K562 (cell line): ENCODE measurements around the gene ZSCAN21. TPM values are rescaled to one million over a fixed set of nuclear protein-coding genes. Genes with fewer than 3 reads are reported as not detected.

Experiments
- PHF8 ChIP-seq: fragments of 200-600 bp; sonication (generic); IDR thresholded peaks from 2 replicates; pipeline ENCODE4 v1.6.1; 2012; ENCODE audit warnings: mixed run types, mild to moderate bottlenecking, inconsistent platforms, low read length, moderate library complexity, borderline replicate concordance
- POLR2A ChIP-seq: fragments of 450-650 bp; conservative IDR thresholded peaks from 2 replicates; pipeline ENCODE4 v1.6.1; 2016
- REST ChIP-seq, 2 experiments: fragments of 450-650 bp; formaldehyde crosslinking in 1 of 2; IDR thresholded peaks; 2 replicates each; pipeline versions ENCODE4 v1.4.0 to v1.6.1; 2014 to 2020; ENCODE audit warnings: mild to moderate bottlenecking in 2 of 2, borderline replicate concordance in 1 of 2, low read depth in 1 of 2
- ZNF518B ChIP-seq: fragments of 250-450 bp; sonication (Bioruptor Pico); IDR thresholded peaks from 2 replicates; pipeline ENCODE4 v1.5.0; 2021; ENCODE audit warnings: mild to moderate bottlenecking, moderate library complexity
- polyA plus RNA-seq, 8 experiments: library from polyadenylated mRNA; depleted of rRNA in 4 of 8; stranded (reverse) in 5 of 8; unstranded in 3 of 8; fragments of >200 nt; fragmentation: Nextera tagmentation in 2 of 8; fragmentation: Illumina TruSeq in 1 of 8; extraction: Ambion mirVana in 2 of 8; extraction: Trizol in 1 of 8; gene quantifications; 2 replicates each; pipeline versions ENCODE4 v1.2.1 to v1.2.3, GENCODE V29; 2011 to 2014; ENCODE audit warnings: inconsistent platforms in 1 of 8, missing spikeins in 1 of 8
- total RNA-seq, 7 experiments: library from RNA; depleted of rRNA in 6 of 7; stranded (reverse); fragments of >200 nt in 6 of 7; fragmentation: Illumina TruSeq in 2 of 7; extraction: Trizol in 2 of 7; gene quantifications; 2 replicates each; pipeline versions ENCODE4 v1.2.1 to v1.2.3, GENCODE V29; 2011 to 2021; ENCODE audit warnings: low replicate concordance in 1 of 7
- TF ChIP-seq, protein P1 (sequence below): fragments of 450-650 bp; IDR thresholded peaks from 2 replicates; pipeline ENCODE4 v1.6.1; 2018; ENCODE audit not compliant: partially characterized antibody
- TF ChIP-seq, protein P2 (sequence below): conservative IDR thresholded peaks from 2 replicates; pipeline ENCODE4 v1.6.1; 2011; ENCODE audit warnings: low read depth, mild to moderate bottlenecking, low read length; ENCODE audit not compliant: control insufficient read depth
- TF ChIP-seq, protein P3 (sequence below): sonication (generic); formaldehyde crosslinking; IDR thresholded peaks from 2 replicates; pipeline ENCODE4 v1.8.0; 2022; ENCODE audit warnings: missing genetic modification reagents, mild to moderate bottlenecking, moderate library complexity, borderline replicate concordance

The ZSCAN21 gene
- total and polyA plus RNA-seq, 9 of the 15 experiments (the other 6 are each of a cell fraction or from before 2014, with no cell fraction given), result 5.9 to 15.5 (median 13.2) TPM

DNA sequence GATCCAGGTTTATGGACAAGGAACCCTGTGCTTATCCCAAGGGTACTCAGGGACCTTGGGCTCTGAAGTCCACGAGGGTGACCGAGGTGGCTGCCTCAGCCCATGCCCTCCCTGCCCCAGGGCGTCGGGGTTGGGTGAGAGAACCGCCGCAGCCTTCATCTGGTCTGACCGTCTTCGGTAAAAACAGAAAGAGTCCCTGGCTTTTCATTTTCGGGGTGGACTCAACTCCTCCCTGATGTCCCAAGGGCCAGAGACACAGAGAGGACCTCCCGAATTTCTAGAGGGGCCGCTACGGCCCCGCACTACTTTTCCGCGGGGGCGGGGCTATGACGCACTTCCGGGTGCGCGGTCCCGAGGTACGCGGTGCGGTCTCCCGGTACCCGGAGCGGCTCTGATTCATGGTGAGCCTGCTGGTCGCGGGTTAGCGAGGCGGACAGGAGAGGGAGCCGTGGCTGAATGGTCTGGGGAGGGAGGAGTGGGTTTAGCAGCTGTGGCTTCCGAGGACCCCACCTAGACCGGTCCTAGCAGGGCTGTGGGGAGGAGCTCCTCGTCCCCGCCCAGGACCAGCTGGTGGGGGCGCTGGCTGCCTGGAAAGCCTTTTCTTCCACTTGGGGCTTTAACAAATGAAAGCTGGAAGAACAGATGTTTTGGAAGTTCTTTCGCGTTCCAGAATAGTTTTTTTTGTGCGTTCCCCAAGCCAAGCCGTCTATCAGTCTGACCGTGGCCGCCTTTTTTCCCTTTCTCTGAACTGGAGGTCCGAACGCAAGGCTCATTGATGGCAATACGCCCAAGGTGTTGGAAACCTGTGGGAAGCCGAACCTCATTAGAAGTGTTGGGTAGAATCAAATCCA, at the start of gene ZSCAN21 (continued):
- TF ChIP-seq ZNF518B (CRISPR knock-in tag) (no peak), REST (IDR thresholded peaks at IDR 0.05; ENCODE audit: borderline replicate concordance) (peak; percentile 68), REST (CRISPR knock-in tag; IDR thresholded peaks at IDR 0.05; ENCODE audit: low read depth) (no peak), PHF8 (peak; percentile 97), POLR2A (peak; percentile 95)
- TF ChIP-seq, protein P1, sequence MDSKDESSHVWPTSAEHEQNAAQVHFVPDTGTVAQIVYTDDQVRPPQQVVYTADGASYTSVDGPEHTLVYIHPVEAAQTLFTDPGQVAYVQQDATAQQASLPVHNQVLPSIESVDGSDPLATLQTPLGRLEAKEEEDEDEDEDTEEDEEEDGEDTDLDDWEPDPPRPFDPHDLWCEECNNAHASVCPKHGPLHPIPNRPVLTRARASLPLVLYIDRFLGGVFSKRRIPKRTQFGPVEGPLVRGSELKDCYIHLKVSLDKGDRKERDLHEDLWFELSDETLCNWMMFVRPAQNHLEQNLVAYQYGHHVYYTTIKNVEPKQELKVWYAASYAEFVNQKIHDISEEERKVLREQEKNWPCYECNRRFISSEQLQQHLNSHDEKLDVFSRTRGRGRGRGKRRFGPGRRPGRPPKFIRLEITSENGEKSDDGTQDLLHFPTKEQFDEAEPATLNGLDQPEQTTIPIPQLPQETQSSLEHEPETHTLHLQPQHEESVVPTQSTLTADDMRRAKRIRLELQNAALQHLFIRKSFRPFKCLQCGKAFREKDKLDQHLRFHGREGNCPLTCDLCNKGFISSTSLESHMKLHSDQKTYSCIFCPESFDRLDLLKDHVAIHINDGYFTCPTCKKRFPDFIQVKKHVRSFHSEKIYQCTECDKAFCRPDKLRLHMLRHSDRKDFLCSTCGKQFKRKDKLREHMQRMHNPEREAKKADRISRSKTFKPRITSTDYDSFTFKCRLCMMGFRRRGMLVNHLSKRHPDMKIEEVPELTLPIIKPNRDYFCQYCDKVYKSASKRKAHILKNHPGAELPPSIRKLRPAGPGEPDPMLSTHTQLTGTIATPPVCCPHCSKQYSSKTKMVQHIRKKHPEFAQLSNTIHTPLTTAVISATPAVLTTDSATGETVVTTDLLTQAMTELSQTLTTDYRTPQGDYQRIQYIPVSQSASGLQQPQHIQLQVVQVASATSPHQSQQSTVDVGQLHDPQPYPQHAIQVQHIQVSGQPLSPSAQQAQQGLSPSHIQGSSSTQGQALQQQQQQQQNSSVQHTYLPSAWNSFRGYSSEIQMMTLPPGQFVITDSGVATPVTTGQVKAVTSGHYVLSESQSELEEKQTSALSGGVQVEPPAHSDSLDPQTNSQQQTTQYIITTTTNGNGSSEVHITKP, result peak; percentile 34
- TF ChIP-seq, protein P2, sequence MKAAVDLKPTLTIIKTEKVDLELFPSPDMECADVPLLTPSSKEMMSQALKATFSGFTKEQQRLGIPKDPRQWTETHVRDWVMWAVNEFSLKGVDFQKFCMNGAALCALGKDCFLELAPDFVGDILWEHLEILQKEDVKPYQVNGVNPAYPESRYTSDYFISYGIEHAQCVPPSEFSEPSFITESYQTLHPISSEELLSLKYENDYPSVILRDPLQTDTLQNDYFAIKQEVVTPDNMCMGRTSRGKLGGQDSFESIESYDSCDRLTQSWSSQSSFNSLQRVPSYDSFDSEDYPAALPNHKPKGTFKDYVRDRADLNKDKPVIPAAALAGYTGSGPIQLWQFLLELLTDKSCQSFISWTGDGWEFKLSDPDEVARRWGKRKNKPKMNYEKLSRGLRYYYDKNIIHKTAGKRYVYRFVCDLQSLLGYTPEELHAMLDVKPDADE, result peak; percentile 67; the same call in 1 of the 2 replicates
- TF ChIP-seq, protein P3, sequence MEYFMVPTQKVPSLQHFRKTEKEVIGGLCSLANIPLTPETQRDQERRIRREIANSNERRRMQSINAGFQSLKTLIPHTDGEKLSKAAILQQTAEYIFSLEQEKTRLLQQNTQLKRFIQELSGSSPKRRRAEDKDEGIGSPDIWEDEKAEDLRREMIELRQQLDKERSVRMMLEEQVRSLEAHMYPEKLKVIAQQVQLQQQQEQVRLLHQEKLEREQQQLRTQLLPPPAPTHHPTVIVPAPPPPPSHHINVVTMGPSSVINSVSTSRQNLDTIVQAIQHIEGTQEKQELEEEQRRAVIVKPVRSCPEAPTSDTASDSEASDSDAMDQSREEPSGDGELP (CRISPR knock-in tag), result peak; percentile 99
